SH-SY5Y (cell line): Measurements from ENCODE around the gene NCKIPSD.

Experiments
- GATA2 ChIP-seq: IDR thresholded peaks from 2 replicates; pipeline ENCODE4 v1.6.1; 2011; ENCODE audit warnings: mild to moderate bottlenecking, low read depth, low read length
- GATA3 ChIP-seq: IDR thresholded peaks from 2 replicates; pipeline ENCODE4 v1.6.1; 2011; ENCODE audit warnings: low read depth, mild to moderate bottlenecking, low read length, moderate library complexity

DNA sequence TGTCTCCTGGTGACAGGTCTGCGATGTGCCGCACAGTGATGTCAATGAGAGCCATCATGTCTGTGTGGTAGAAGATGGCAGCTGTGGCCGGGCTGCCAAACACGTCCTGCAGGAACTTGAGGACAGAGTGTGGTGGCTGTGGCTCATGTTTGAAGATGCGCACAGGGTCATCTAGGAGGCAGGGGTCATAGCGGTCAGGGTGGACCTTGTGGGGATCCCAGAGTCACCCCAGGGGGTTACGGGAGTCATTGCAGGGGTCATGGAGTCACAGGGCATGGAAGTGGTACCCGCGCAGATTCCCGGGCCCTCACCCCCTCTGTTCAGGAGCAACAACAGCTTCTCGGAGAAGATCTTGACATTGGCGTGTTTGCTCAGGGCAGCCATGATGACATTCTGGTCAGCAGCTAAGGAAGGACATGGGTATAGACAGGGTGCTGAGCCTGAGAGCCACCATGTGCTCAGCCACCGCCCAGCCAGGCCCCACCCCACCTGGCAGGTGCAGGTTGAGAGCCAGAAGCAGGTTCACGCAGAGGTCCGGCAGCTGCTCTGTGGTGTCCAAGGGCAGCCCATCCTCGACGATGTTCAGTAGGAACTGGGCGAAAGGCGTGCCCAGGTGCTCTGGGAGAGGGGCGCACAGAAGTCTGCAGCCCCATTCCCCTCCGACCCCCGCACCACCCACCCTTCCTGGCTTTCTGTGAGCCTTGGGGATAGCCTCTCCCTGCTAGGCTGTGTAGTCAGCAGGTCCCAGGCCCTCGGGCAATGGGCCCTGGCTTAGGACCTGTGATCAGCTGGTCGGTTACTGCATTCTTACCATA lies 6.9 kb downstream of the NCKIPSD start:
- no peak for TF ChIP-seq GATA2
- TF ChIP-seq GATA3: no peak
